Erythroblast (primary cell): ENCODE measurements around the gene OR56A1.

Experiments
- GATA1 ChIP-seq: IDR thresholded peaks from 2 replicates; pipeline ENCODE4 v1.6.1; 2011; ENCODE audit warnings: low read depth, mild to moderate bottlenecking, control low read depth, low read length, moderate library complexity
- POLR2A ChIP-seq: IDR thresholded peaks from 2 replicates; pipeline ENCODE4 v1.6.1; 2011; ENCODE audit warnings: mild to moderate bottlenecking, low read length

GRCh38 chr11:6002202-6002699 lies 28.3 kb downstream of the OR56A1 start:
- TF ChIP-seq POLR2A = no peak
- TF ChIP-seq GATA1 = no peak
